ENCODE results near the gene PPIB.

- TF ChIP-seq CTCF (conservative IDR thresholded peaks at IDR 0.05; ENCODE audit: low read length) (no peak), EZH2phosphoT487 (IDR thresholded peaks at IDR 0.05; ENCODE audit: borderline replicate concordance) (no peak)
Measured at GRCh38 chr15:64151727-64152506, 10.9 kb downstream of the PPIB start, which contains the start of gene SNX22.

Data from Loucy (cell line).